Stimulated activated CD4-positive, alpha-beta T cell treated with anti-CD3 and anti-CD28 coated beads, Interleukin-12 subunit alpha, Interleukin-12 subunit beta, amount 100 ng/mL, for 4 hours (primary cell): Measurements from ENCODE around the gene PELO.

ENCODE experiments used
- DNase-seq: peaks from one replicate; pipeline ENCODE4 v3.0.0-alpha.2; 2020

PELO gene

GRCh38 chr5:52772668-52773067, 15.0 kb upstream of the PELO start:
- DNase-seq, result no peak

- no peak for DNase-seq
These were observed 14.4 kb upstream of the PELO start for GRCh38 chr5:52773342-52773741.

GRCh38 chr5:52774005-52774410, 13.7 kb upstream of the PELO start:
- DNase-seq, result no peak

GRCh38 chr5:52776116-52776515, 11.6 kb upstream of the PELO start:
- no peak for DNase-seq

GRCh38 chr5:52777186-52777585, 10.5 kb upstream of the PELO start:
- no peak for DNase-seq

DNA sequence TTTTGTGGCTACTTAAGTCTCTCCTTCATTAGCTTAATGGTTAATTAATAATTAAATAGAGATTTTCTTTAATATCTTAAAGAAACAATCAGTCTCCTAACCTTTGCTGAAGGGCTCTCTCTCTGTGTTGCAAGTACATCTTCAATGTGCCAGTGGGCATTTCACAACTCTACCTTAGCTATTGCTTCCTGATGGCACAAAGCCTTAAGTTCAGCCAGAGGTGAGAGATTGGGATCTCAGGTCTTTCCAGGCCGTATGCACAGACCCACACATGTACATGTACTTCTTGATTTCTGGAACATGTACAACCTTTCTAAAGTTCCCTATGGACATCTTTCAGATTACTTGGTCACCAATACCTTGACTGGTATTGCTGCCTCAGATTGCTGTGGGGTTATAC, 8.9 kb upstream of the PELO start:
- no peak for DNase-seq

DNA sequence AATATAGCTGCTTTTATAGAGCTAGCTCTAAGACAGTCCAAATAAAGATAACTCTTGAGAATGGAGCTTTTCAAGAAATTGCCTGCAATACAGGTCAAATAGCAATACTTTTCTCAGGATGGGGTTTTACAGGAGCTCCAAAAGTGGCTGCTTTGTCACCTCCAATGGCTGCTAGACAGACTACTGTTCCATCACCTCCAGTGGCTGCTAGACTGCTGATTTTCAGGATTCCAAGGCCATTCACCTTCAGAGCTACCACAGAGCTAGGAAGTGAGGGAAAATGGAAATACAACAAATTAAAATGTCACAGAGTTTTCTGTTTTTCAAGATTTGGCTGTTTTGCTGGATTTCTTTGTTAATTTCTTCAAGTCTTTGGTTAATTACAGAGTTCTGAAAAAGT, 8.5 kb upstream of the PELO start:
- DNase-seq, result no peak

GRCh38 chr5:52783226-52783959, 4.3 kb upstream of the PELO start:
- DNase-seq, result no peak

- no peak for DNase-seq
These were observed 3.0 kb upstream of the PELO start for GRCh38 chr5:52784737-52785136.

DNA sequence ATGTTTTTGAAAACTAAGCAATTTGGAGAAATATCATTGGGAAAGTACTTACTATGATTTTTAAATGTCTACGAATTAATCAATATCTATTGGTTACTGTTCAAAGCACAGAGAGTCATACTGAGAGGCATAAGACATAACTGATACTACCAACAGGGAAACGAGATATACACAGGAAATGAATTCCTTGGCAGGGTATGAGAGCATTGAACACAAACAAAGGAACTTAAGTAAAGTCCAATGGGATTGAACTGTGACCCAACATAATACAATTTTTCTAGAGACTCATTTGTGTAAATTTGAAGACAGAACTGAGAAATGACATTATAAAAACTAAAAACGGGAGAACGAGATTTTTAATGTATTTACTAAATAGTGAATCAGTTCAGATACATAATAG, 1.3 kb upstream of the PELO start:
- DNase-seq, result no peak

DNA sequence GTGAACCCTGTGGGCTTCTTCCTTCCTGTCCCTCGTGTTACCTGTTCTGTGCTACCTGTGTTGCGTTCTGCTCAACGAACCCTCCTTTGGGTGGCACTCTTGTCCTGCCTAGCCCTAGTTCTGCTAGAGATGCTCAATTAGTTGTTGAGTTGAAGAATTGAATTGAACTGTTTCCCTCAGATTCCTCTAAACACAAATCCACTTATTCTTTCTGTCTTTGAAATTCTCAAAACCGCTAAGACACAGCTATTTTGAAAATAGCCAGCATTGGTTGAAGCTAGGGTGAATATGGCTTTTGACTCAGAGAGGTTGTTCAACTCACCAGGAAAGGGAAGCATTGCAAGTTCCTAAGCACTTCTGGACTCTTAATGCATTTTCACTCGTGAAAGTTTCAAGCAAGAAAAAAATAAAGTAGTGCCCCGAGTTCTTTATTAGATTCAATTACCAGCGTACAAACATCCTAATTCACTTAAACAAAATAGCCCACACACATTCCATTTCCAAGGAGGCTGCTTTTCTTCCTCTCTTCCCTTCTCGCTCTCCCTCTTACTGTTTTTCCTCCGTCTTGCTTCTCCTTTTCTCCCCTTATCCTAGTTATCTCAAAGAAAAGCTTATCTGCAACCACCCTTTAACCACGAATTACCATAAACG, 642 bp upstream of the PELO start:
- DNase-seq, result peak; percentile 14

DNA sequence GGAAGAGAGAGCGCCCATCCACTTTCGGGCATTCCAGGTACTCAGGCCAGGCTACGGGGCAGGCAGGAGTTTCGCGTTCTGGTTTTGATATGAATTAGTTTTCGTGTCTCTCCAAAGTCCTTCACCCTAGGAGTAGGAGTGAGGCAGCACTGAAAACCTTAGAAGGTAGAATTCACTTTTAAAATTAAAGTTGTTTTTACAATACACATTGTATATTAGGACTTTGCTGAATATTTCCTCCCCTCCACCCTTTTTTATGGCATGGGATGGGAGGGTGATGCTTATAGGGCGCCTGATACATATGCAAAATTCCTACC, 747 bp downstream of the PELO start:
- DNase-seq, result no peak

DNA sequence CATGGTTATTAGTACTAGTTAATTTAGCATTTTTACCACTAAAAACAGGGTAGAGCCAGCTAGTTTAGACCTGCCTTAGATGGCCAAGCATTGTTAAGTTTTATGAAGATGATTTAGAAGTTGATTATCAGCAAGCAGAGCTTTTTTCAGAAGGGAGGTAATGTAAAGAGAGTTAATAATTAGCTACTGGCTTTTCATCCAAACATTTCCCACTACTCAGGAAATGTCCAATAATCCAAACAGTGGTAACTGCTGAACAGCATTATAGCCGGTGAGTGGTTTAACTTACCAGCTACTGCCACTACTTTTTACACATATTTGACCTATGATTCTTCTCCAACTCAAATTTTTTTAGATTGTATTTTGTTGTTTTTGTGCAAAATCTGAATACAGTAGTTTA, 1.7 kb downstream of the PELO start:
- no peak for DNase-seq

GRCh38 chr5:52789851-52790250, 2.1 kb downstream of the PELO start:
- DNase-seq, result no peak

DNA sequence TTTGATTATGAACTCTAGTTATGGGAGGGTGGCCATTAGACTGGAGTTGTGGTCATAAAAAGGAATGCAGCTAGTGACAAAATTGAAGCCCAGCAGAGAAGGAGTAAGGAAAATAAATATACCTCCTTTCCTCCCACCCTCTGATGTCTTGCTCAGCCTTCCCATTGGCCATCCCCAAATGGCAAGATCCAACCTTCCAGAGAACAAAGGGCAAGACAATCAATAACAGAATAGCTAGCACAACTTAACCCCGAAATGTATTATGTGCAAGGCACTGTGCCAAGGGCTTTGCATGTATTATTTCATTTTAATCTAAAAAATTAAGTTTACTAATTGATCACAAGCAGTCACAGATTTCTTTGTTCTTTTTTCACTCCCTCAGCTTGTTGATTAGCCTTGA, 3.6 kb downstream of the PELO start:
- DNase-seq, result no peak

DNA sequence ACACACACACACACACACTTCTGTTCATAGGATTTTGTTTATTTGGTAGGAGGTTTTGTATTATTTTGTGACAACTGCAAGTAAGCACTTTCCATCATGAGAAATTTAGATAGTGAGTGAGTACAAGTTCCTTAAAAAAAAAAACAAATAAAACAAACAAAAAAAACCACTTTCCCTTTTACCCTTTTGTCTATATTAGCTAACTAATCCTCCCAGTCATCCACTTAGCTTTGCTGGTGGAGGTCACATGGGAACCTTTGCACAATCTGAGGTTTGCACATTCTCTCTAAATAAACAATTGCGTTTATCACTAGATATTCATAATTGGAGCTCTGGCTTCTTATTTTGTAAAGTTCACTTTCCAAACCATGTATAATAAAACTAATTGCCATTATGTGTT, 6.8 kb downstream of the PELO start:
- no peak for DNase-seq

GRCh38 chr5:52796031-52796430, 8.3 kb downstream of the PELO start:
- no peak for DNase-seq

- no peak for DNase-seq
These were observed 8.9 kb downstream of the PELO start for GRCh38 chr5:52796516-52797103.

DNA sequence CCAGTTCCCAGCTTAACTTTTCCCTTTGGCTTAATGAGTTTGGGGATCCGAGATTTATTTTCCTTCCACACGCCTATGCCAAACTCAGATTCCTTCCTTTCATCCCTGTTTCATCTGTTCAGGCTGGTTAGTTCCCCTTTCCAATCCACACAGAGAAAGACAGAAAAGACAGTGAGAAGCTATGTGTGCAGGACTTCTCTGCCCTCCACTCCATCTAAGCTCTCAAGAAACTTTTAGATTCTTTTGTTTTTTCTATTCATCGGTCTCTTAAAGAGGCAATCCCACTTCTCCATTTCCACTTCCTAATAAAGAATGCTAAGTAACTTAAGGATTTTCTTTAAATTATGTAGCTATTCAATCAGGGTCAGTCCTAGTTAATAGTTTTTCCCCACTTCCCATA, 11.2 kb downstream of the PELO start:
- DNase-seq, result no peak

GRCh38 chr5:52799358-52799982, 11.8 kb downstream of the PELO start:
- no peak for DNase-seq

DNA sequence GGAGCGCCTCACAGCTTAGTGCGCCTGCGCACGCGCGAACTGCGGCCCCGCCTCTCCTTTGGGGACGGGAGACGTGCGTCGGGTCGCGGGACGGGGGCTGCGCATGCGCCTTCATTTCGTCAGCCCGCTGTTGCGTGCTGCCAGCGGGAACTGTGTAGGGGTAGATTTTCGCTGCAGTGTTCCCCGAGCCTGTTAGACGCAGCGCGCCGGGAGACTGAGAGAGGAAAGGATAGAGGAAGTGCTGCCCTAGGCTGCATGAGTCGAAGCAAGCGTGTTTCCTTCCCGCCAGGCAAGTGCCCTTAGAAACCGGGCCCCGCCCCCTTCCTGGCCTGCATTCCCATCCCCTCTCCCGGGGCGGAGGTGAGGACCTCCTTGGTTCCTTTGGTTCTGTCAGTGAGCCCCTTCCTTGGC, 12.3 kb downstream of the PELO start:
- DNase-seq, result peak; percentile 96

DNA sequence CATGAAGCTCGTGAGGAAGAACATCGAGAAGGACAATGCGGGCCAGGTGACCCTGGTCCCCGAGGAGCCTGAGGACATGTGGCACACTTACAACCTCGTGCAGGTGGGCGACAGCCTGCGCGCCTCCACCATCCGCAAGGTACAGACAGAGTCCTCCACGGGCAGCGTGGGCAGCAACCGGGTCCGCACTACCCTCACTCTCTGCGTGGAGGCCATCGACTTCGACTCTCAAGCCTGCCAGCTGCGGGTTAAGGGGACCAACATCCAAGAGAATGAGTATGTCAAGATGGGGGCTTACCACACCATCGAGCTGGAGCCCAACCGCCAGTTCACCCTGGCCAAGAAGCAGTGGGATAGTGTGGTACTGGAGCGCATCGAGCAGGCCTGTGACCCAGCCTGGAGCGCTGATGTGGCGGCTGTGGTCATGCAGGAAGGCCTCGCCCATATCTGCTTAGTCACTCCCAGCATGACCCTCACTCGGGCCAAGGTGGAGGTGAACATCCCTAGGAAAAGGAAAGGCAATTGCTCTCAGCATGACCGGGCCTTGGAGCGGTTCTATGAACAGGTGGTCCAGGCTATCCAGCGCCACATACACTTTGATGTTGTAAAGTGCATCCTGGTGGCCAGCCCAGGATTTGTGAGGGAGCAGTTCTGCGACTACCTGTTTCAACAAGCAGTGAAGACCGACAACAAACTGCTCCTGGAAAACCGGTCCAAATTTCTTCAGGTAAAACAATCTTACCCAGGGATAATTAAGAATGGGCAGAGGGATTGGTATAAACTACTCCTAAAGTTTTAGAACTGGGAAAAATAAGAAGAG, 12.9 kb downstream of the PELO start:
- peak; percentile 49 for DNase-seq

- DNase-seq, result no peak
These were observed 13.6 kb downstream of the PELO start for GRCh38 chr5:52801329-52801728.
